Sigmoid colon (tissue), 7 donors: ENCODE data around the gene FOXRED2. TPM values are rescaled to one million over a fixed set of nuclear protein-coding genes. Genes with fewer than 3 reads are reported as not detected.

Source experiments
- DNase-seq: peaks from one replicate; pipeline ENCODE4 v3.0.0-alpha.2; 2019
- H3K27ac ChIP-seq, 4 donors: fragments of 200-600 bp; sonication (generic); one replicate each; pipeline ENCODE4 v1.5.1; 2016 to 2019; ENCODE audit warnings: mild to moderate bottlenecking in 1 of 4
- H3K27me3 ChIP-seq, 3 donors: fragments of 200-600 bp; sonication (generic); one replicate each; pipeline ENCODE4 v1.5.1; 2019; ENCODE audit warnings: mild to moderate bottlenecking in 1 of 3
- H3K36me3 ChIP-seq, 4 donors: fragments of 200-600 bp; sonication (generic); one replicate each; pipeline ENCODE4 v1.5.1; 2016 to 2019
- H3K4me1 ChIP-seq, 4 donors: fragments of 200-600 bp; sonication (generic); one replicate each; pipeline ENCODE4 v1.5.1; 2017 to 2019
- H3K4me3 ChIP-seq, 4 donors: fragments of 200-600 bp; sonication (generic); one replicate each; pipeline ENCODE4 v1.5.1; 2017 to 2019; ENCODE audit warnings: mild to moderate bottlenecking in 2 of 4, moderate library complexity in 1 of 4
- H3K9me3 ChIP-seq, 4 donors: fragments of 200-600 bp in 3 of 4; sonication (generic) in 3 of 4; one replicate each; pipeline versions ENCODE4 v1.5.1 to v1.6.1; 2013 to 2019
- EP300 ChIP-seq, 4 donors: sonication (generic); formaldehyde crosslinking; IDR thresholded peaks; one replicate each; pipeline ENCODE4 v1.6.1; 2017; ENCODE audit warnings: antibody characterized with exemption in 4 of 4
- POLR2A ChIP-seq, 2 donors: fragments of 450-650 bp; IDR thresholded peaks; one replicate each; pipeline ENCODE4 v1.6.1; 2016; ENCODE audit warnings: antibody characterized with exemption in 2 of 2, mild to moderate bottlenecking in 2 of 2, moderate library complexity in 2 of 2
- POLR2AphosphoS5 ChIP-seq, 4 donors: sonication (generic); formaldehyde crosslinking; IDR thresholded peaks; one replicate each; pipeline ENCODE4 v1.6.1; 2017; ENCODE audit warnings: antibody characterized with exemption in 4 of 4
- WGBS, 2 donors: extraction: QIAGEN DNeasy Blood & Tissue Kit; methylation state at CpG; one replicate each; pipeline ENCODE4 v1.1.7; 2013; 5-methylcytosine and 5-hydroxymethylcytosine counted together
- intact Hi-C: fragments of 100-400 bp; cut with DNase I; formaldehyde crosslinking; loops from one replicate; pipeline ENCODE4 v1.15.1; 2023
- polyA plus RNA-seq, 3 donors: library from polyadenylated mRNA; stranded (reverse); fragments of 200-250 nt; gene quantifications; one replicate each; pipeline ENCODE4 v1.2.3, GENCODE V29; 2013
- total RNA-seq, 4 donors: library from RNA; depleted of rRNA; stranded (reverse); fragments of >200 nt; gene quantifications; one replicate each; pipeline ENCODE4 v1.1.0, GENCODE V29; 2016
- TF ChIP-seq, protein P1 (sequence below), 4 experiments: fragments of 450-650 bp in 3 of 4; fragments of 200-600 bp in 1 of 4; IDR thresholded peaks; one replicate each; pipeline ENCODE4 v1.5.1; 2016 to 2019; ENCODE audit warnings: antibody characterized with exemption in 4 of 4, mild to moderate bottlenecking in 3 of 4, moderate library complexity in 2 of 4
- donor health status: healthy with polysubstance abuse.
- donor health status: Bipolar disorder and iron deficiency.
- donor health status: healthy.

FOXRED2 gene
- total and polyA plus RNA-seq, 7 donors = under 0.01 to 5.4 (median 4.6) TPM

DNA sequence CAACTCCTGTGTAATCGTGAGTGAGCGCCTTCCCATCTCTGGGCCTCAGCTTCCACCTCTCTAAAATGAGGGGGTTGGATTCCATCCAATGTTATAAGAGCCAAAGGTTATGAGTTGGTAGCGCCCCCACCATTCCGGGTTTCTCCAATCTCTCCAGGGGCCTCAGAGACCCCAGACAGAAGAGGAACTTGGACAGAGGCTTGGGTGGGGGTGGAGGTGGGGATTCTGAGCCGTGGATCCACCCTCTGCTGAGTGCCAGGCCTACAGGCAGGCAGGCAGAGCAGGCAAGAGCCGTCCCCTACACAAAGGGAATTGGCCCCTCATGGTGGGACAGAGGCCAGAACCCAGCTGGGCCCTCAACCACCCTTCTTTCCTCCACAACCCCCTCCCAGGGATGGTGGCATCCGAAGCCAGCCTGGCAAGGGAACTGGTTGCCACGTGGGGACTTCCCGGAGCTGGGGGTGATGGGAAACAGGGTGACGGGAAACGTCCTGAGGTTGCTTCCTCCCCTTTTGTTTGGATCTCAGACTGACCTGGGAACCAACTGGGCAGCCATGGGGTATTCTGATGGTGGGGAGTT is 57.2 kb downstream of the FOXRED2 start:
- no peaks in the 10 kb centered on the region for H3K36me3 ChIP-seq

GRCh38 chr22:36447632-36448031 is 59.2 kb downstream of the FOXRED2 start:
- peak overlapping the region in 1 of 4 donors; percentile 98 for H3K27ac ChIP-seq
- DNase-seq = no peak
- H3K4me3 ChIP-seq = no peak overlapping the region
- peaks cover 0 to 45% (median 36%) of the 10 kb centered on the region in 4 donors for H3K4me1 ChIP-seq
- H3K9me3 ChIP-seq = no peaks in the 10 kb centered on the region
- TF ChIP-seq, protein P1, sequence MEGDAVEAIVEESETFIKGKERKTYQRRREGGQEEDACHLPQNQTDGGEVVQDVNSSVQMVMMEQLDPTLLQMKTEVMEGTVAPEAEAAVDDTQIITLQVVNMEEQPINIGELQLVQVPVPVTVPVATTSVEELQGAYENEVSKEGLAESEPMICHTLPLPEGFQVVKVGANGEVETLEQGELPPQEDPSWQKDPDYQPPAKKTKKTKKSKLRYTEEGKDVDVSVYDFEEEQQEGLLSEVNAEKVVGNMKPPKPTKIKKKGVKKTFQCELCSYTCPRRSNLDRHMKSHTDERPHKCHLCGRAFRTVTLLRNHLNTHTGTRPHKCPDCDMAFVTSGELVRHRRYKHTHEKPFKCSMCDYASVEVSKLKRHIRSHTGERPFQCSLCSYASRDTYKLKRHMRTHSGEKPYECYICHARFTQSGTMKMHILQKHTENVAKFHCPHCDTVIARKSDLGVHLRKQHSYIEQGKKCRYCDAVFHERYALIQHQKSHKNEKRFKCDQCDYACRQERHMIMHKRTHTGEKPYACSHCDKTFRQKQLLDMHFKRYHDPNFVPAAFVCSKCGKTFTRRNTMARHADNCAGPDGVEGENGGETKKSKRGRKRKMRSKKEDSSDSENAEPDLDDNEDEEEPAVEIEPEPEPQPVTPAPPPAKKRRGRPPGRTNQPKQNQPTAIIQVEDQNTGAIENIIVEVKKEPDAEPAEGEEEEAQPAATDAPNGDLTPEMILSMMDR (IDR thresholded peaks at IDR 0.05) = no peak
- TF ChIP-seq POLR2AphosphoS5 (IDR thresholded peaks at IDR 0.05) (no peak), EP300 (IDR thresholded peaks at IDR 0.05) (no peak), POLR2A (IDR thresholded peaks at IDR 0.05) (no peak)
- H3K27me3 ChIP-seq = no peaks in the 10 kb centered on the region
- WGBS, 2 donors = 86 to 95% methylated on average over 2 of the region's 2 CpGs
- intact Hi-C loops = no loop called here
- H3K36me3 ChIP-seq = no peaks in the 10 kb centered on the region

More for the DNA sequence above, 57.2 kb downstream of the FOXRED2 start:
- peak in 2 of 4 donors; percentile 7 to 29 for TF ChIP-seq POLR2AphosphoS5 (IDR thresholded peaks at IDR 0.05)
- TF ChIP-seq, protein P1 (IDR thresholded peaks at IDR 0.05) = no peak
- Histone ChIP-seq H3K4me3 (no peak overlapping the region), H3K9me3 (no peaks in the 10 kb centered on the region), H3K27ac (peak overlapping the region; percentile 52 to 98 (median 74)), H3K4me1 (peaks cover 0 to 59% (median 49%) of the 10 kb centered on the region in 4 donors), H3K27me3 (no peaks in the 10 kb centered on the region)
- DNase-seq = no peak
- 73 to 75% methylated on average over 11 of the region's 11 CpGs for WGBS, 2 donors
- intact Hi-C loops = no loop called here

DNA sequence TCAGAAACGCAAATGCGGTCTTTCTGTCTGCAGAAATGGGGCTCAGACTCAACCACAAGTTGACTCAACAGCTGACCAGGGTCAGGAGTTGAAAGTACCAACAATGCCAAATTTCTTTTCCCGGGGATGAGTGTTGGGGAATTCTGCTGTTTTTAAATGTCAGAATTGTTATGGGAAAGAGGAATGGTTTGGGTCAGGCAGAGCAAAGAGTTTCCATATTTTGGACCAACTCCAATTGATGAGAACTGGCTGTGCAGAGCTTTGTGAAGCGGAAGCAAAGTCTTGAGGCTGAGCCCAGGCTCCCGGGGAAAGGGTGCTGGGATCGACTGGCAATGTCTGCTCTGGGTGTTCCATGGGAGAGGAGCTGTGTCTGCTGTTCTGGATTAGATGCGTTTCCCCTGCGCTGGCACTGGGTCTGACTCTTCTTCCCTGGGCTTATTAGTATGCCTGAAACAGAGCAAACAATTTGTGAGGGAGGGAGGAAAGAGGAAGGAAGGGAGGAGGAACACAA is 61.6 kb downstream of the FOXRED2 start:
- intact Hi-C loops = loop anchor here (2.0 kb wide), 1 partner anchor 50 kb away; no protein-coding TSS in a partner anchor
- Histone ChIP-seq H3K4me3 (no peak overlapping the region), H3K27ac (peak overlapping the region; percentile 55 to 71 (median 64)), H3K36me3 (no peaks in the 10 kb centered on the region), H3K9me3 (no peaks in the 10 kb centered on the region), H3K4me1 (peaks cover 0 to 27% (median 22%) of the 10 kb centered on the region in 4 donors), H3K27me3 (no peaks in the 10 kb centered on the region)
- TF ChIP-seq, protein P1 (IDR thresholded peaks at IDR 0.05) = no peak
- TF ChIP-seq POLR2AphosphoS5 (IDR thresholded peaks at IDR 0.05) = peak in 3 of 4 donors; percentile 32 to 55 (median 49)
- TF ChIP-seq POLR2A (IDR thresholded peaks at IDR 0.05) = no peak
- no peak for TF ChIP-seq EP300 (IDR thresholded peaks at IDR 0.05)
- 71 to 78% methylated on average over 8 of the region's 8 CpGs for WGBS, 2 donors
- peak; percentile 90 for DNase-seq

GRCh38 chr22:36443198-36443770 is 63.6 kb downstream of the FOXRED2 start:
- Histone ChIP-seq H3K27ac (no peak overlapping the region), H3K4me1 (peaks cover 0 to 23% (median 11%) of the 10 kb centered on the region in 4 donors), H3K4me3 (no peak overlapping the region), H3K9me3 (no peaks in the 10 kb centered on the region), H3K27me3 (no peaks in the 10 kb centered on the region), H3K36me3 (no peaks in the 10 kb centered on the region)
- TF ChIP-seq POLR2A (IDR thresholded peaks at IDR 0.05) (no peak), POLR2AphosphoS5 (IDR thresholded peaks at IDR 0.05) (no peak), EP300 (IDR thresholded peaks at IDR 0.05) (no peak)
- 62 to 73% methylated on average over 8 of the region's 8 CpGs for WGBS, 2 donors
- DNase-seq = no peak
- intact Hi-C loops = no loop called here

DNA sequence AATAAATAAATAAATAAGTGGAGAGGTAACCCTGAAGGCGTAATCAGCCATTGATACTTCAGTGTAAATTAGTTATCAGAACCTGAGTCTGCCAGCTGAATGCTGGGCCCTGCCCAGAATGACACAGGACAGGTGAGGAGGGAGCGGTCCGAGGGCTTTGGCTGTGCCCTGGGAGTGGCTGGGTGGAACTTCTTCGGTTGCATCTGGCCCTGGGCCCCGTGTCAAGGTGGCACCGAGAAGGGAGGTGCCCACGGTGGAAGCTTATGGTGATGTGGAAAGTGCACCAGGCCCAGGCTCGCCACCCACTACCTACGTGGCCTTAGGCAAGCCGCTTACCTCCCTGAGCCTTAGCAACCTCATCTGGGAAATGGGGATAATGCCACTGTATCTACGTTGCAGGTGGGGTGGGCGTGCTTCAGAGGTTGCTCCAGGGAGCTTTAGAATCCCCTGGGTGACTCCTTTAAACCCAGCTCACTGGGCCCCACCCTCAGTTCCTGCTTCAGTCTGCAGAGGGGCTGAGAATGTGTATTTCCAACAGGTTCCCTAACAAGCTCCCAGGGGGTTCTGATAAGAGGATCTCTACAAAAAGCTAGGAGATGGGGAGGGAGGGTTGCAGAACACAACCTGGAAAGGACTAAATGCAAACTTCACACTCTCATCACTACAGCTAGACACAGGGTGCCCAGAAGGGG is 64.2 kb downstream of the FOXRED2 start:
- H3K4me1 ChIP-seq = peaks cover 0 to 23% (median 9%) of the 10 kb centered on the region in 4 donors
- H3K27ac ChIP-seq = no peak overlapping the region
- H3K9me3 ChIP-seq = no peaks in the 10 kb centered on the region
- WGBS, 2 donors = 25 to 74% methylated on average over 12 of the region's 12 CpGs
- H3K4me3 ChIP-seq = no peak overlapping the region
- intact Hi-C loops = no loop called here
- no peaks in the 10 kb centered on the region for H3K27me3 ChIP-seq
- TF ChIP-seq POLR2A (IDR thresholded peaks at IDR 0.05) = no peak
- TF ChIP-seq, protein P1 (IDR thresholded peaks at IDR 0.05) = no peak
- TF ChIP-seq EP300 (IDR thresholded peaks at IDR 0.05) = no peak
- TF ChIP-seq POLR2AphosphoS5 (IDR thresholded peaks at IDR 0.05) = no peak
- DNase-seq = no peak
- no peaks in the 10 kb centered on the region for H3K36me3 ChIP-seq
